HG02798 (cell line): Measurements from ENCODE around the gene SVOP.

Experiments used
- ATAC-seq: cut with Tn5 transposase; IDR thresholded peaks from one replicate; pipeline ENCODE4 v1.9.1; 2021; ENCODE audit warnings: mild to moderate bottlenecking; ENCODE audit not compliant: unreplicated experiment, poor library complexity

Gene SVOP

GRCh38 chr12:108980831-108981618, 39.8 kb downstream of the SVOP start:
- ATAC-seq, result no peak

- ATAC-seq, result no peak
These were observed 43.5 kb downstream of the SVOP start for GRCh38 chr12:108977360-108977759.

- no peak for ATAC-seq
These were observed 45.8 kb downstream of the SVOP start for GRCh38 chr12:108975024-108975593.

- no peak for ATAC-seq
These were observed 47.2 kb downstream of the SVOP start for GRCh38 chr12:108973629-108974152.

GRCh38 chr12:108972358-108972757, 48.5 kb downstream of the SVOP start:
- ATAC-seq, result no peak

- no peak for ATAC-seq
These were observed 51.2 kb downstream of the SVOP start for GRCh38 chr12:108969622-108970021.

- no peak for ATAC-seq
These were observed 52.9 kb downstream of the SVOP start for GRCh38 chr12:108967869-108968540.

- ATAC-seq, result no peak
These were observed 54.3 kb downstream of the SVOP start for GRCh38 chr12:108966378-108967151.

GRCh38 chr12:108965886-108966285, 55.0 kb downstream of the SVOP start:
- ATAC-seq, result no peak

GRCh38 chr12:108964371-108965352, 56.2 kb downstream of the SVOP start:
- ATAC-seq, result no peak

GRCh38 chr12:108962256-108962655, 58.6 kb downstream of the SVOP start:
- ATAC-seq, result no peak

- ATAC-seq, result no peak
These were observed 60.9 kb downstream of the SVOP start for GRCh38 chr12:108959748-108960655.

- ATAC-seq, result no peak
These were observed 65.5 kb downstream of the SVOP start for GRCh38 chr12:108955225-108955835.

- no peak for ATAC-seq
These were observed 69.7 kb downstream of the SVOP start for GRCh38 chr12:108950991-108951739.

- no peak for ATAC-seq
These were observed 70.9 kb downstream of the SVOP start for GRCh38 chr12:108949976-108950375.

- ATAC-seq, result no peak
These were observed 72.5 kb downstream of the SVOP start for GRCh38 chr12:108948367-108948766.

GRCh38 chr12:108947097-108947496, 73.8 kb downstream of the SVOP start:
- ATAC-seq, result no peak
